Right lobe of liver (tissue), 6 donors: Measurements from ENCODE around the gene PBX4. TPM values are rescaled to one million over a fixed set of nuclear protein-coding genes. Genes with fewer than 3 reads are reported as not detected.

ENCODE experiments used
- ATAC-seq, 4 donors: fragments of 200-7000 bp; cut with Tn5 transposase; one replicate each; pipeline ENCODE4 v1.9.1; 2020; ENCODE audit warnings: mild to moderate bottlenecking in 4 of 4, moderate library complexity in 4 of 4
- DNase-seq, 3 donors: peaks; one replicate each; pipeline ENCODE4 v3.0.0-alpha.2; 2020
- H3K27ac ChIP-seq, 3 donors: fragments of 200-600 bp; one replicate each; pipeline ENCODE4 v1.8.0; 2022
- H3K27me3 ChIP-seq, 2 donors: fragments of 200-600 bp; one replicate each; pipeline ENCODE4 v1.8.0; 2022
- H3K36me3 ChIP-seq, 4 donors: fragments of 200-600 bp; sonication (generic) in 1 of 4; one replicate each; pipeline versions ENCODE4 v1.5.1 to v1.8.0; 2017 to 2022; ENCODE audit warnings: control low read depth in 1 of 4
- H3K4me1 ChIP-seq, 4 donors: fragments of 200-600 bp; sonication (generic) in 1 of 4; one replicate each; pipeline versions ENCODE4 v1.5.1 to v1.8.0; 2017 to 2022; ENCODE audit warnings: control low read depth in 1 of 4
- H3K4me3 ChIP-seq, 3 donors: fragments of 200-600 bp; one replicate each; pipeline ENCODE4 v1.8.0; 2022
- H3K9me3 ChIP-seq, 4 donors: fragments of 200-600 bp; sonication (generic) in 1 of 4; one replicate each; pipeline versions ENCODE4 v1.5.1 to v1.8.0; 2017 to 2022; ENCODE audit warnings: control low read depth in 1 of 4
- POLR2A ChIP-seq: fragments of 450-650 bp; IDR thresholded peaks from one replicate; pipeline ENCODE4 v1.6.1; 2017; ENCODE audit warnings: antibody characterized with exemption, mild to moderate bottlenecking
- WGBS: methylation state at CpG from one replicate; pipeline ENCODE4 v1.1.6; 2018; ENCODE audit warnings: low coverage, low lambda C conversion rate; ENCODE audit not compliant: insufficient coverage; ENCODE audit errors: missing lambda C conversion rate; 5-methylcytosine and 5-hydroxymethylcytosine counted together
- intact Hi-C, 2 donors: fragments of 100-400 bp; cut with DNase I; formaldehyde crosslinking; loops; one replicate each; pipeline versions ENCODE4 v1.11.2 to v1.14.1; 2022
- total RNA-seq, 6 experiments: library from RNA; depleted of rRNA in 2 of 6; stranded (reverse); fragments of >200 nt in 2 of 6; fragmentation: NEBNext Ultra II Directional in 3 of 6; extraction: Animal tissue kit (Norgen Biotek cat#: 25700) in 3 of 6; gene quantifications; one replicate each; pipeline versions ENCODE4 v1.1.0 to v1.2.4, GENCODE V29; 2016 to 2023
- TF ChIP-seq, protein P1 (sequence below), 4 donors: fragments of 200-600 bp in 3 of 4; fragments of 450-650 bp in 1 of 4; IDR thresholded peaks; one replicate each; pipeline versions ENCODE4 v1.5.1 to v1.8.0; 2016 to 2022; ENCODE audit warnings: antibody characterized with exemption in 4 of 4, mild to moderate bottlenecking in 2 of 4
- donor health status: DM: no; HTN: yes; CAD: no.
- donor health status: DM: no; HTN: no; CAD: no.
- donor health status: DM: no; HTN: no; CAD: no.
- donor health status: DM: no; HTN: yes; CAD: no.
- donor health status: DM: no; HTN: yes; CAD: no.

PBX4 gene
- total RNA-seq, 6 experiments from 2014 or later = 0.87 TPM; not detected in 5

DNA sequence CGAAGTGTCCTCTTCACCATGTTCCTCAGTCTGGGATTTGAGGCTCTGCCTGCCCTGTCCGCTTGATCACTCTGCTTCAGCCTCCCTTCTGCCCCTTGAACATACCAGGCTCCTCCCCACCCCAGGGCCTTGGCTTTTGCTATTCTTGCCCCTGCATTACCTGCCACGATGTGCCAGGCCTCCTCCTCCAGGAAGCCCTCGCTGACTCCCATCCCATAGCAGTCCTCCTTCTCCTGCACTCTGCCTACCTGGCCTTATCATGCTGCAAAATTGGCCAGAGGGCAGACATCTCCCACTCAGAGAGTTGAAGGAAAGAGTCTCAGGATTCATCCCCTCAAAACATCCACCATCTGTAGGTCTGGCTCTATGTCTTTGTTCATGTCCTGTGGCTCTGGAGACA, 87.6 kb downstream of the PBX4 start:
- no peak for DNase-seq
- Histone ChIP-seq H3K27me3 (no peaks in the 10 kb centered on the region), H3K4me1 (peaks cover 0 to 3% (median 0%) of the 10 kb centered on the region in 4 donors), H3K36me3 (peaks cover 0 to 5% (median 2%) of the 10 kb centered on the region in 4 donors), H3K4me3 (no peak overlapping the region), H3K27ac (no peak overlapping the region), H3K9me3 (no peaks in the 10 kb centered on the region)
- 80% methylated on average over 4 of the region's 4 CpGs for WGBS
- ATAC-seq = no peak
- TF ChIP-seq, protein P1, sequence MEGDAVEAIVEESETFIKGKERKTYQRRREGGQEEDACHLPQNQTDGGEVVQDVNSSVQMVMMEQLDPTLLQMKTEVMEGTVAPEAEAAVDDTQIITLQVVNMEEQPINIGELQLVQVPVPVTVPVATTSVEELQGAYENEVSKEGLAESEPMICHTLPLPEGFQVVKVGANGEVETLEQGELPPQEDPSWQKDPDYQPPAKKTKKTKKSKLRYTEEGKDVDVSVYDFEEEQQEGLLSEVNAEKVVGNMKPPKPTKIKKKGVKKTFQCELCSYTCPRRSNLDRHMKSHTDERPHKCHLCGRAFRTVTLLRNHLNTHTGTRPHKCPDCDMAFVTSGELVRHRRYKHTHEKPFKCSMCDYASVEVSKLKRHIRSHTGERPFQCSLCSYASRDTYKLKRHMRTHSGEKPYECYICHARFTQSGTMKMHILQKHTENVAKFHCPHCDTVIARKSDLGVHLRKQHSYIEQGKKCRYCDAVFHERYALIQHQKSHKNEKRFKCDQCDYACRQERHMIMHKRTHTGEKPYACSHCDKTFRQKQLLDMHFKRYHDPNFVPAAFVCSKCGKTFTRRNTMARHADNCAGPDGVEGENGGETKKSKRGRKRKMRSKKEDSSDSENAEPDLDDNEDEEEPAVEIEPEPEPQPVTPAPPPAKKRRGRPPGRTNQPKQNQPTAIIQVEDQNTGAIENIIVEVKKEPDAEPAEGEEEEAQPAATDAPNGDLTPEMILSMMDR (IDR thresholded peaks at IDR 0.05) = no peak
- TF ChIP-seq POLR2A = no peak
- intact Hi-C loops = loop anchor here (5.0 kb wide), 1 partner anchor 116 kb away; no protein-coding TSS in a partner anchor

DNA sequence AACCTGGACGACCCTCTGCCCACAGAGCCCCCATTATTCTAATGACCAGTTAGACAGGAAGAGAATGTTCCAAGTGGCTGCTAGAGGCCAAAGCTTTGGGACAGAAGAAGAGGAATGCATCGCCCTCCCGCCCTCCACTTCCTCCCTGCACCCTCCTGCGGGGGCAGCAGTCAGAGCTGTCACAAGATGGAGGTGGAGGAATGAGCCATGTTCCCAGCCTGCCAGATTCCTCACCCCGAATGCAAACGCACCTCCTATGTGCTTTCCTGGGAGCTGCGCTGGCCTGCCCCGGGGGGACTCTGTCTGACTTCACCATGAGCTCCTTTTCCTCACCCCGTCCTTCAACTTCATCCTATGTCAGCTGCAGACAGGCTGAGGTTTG, 88.1 kb downstream of the PBX4 start:
- 62% methylated on average over 5 of the region's 9 CpGs for WGBS
- Histone ChIP-seq H3K27me3 (no peaks in the 10 kb centered on the region), H3K9me3 (no peaks in the 10 kb centered on the region), H3K27ac (no peak overlapping the region), H3K4me3 (no peak overlapping the region), H3K4me1 (peaks cover 0 to 3% (median 0%) of the 10 kb centered on the region in 4 donors), H3K36me3 (peaks cover 0 to 5% (median 2%) of the 10 kb centered on the region in 4 donors)
- intact Hi-C loops = loop anchor here (5.0 kb wide), 1 partner anchor 117 kb away; no protein-coding TSS in a partner anchor
- ATAC-seq (no peak), DNase-seq (no peak)
- TF ChIP-seq, protein P1 (IDR thresholded peaks at IDR 0.05) = no peak
- TF ChIP-seq POLR2A = no peak

DNA sequence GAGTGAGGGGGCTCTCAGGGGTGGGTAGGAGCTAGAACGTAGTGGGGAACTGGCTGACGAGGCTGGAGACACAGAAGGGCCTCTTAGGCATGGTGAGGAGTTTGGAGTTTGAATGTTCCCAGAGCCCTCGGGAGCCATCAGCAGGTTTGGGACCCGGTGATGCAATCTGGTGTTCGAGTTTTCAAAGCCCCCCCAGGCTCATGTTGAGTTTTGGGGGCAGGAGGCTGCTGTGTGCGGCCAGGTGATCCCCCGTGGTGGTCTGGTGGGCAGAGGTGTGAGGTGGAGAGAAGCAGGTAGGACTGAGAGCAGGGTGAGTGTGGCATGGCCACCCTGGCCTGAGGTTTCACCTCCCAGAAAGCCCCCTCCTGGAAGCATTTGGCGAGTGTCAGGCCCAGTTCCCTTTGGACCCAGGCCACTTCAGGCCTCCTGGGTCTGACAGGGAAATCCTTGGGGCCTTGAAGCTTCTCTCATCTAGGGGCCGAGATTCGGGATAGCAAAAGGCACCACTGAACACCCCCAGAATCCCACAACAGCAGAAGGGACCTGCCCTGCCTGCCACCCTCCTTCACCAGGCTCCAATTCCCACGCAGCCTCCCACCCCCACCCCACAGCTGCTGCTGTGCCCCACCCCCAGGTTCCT, 88.6 kb downstream of the PBX4 start:
- H3K4me1 ChIP-seq = peaks cover 0 to 3% (median 0%) of the 10 kb centered on the region in 4 donors
- DNase-seq (no peak), ATAC-seq (no peak)
- no peak overlapping the region for H3K4me3 ChIP-seq
- H3K9me3 ChIP-seq = no peaks in the 10 kb centered on the region
- no peaks in the 10 kb centered on the region for H3K27me3 ChIP-seq
- no peak overlapping the region for H3K27ac ChIP-seq
- TF ChIP-seq POLR2A = no peak
- TF ChIP-seq, protein P1 (IDR thresholded peaks at IDR 0.05) = no peak
- H3K36me3 ChIP-seq = peaks cover 0 to 5% (median 2%) of the 10 kb centered on the region in 4 donors
- WGBS = 60% methylated on average over 5 of the region's 11 CpGs
- intact Hi-C loops = loop anchor here (5.0 kb wide), 1 partner anchor 117 kb away; no protein-coding TSS in a partner anchor

DNA sequence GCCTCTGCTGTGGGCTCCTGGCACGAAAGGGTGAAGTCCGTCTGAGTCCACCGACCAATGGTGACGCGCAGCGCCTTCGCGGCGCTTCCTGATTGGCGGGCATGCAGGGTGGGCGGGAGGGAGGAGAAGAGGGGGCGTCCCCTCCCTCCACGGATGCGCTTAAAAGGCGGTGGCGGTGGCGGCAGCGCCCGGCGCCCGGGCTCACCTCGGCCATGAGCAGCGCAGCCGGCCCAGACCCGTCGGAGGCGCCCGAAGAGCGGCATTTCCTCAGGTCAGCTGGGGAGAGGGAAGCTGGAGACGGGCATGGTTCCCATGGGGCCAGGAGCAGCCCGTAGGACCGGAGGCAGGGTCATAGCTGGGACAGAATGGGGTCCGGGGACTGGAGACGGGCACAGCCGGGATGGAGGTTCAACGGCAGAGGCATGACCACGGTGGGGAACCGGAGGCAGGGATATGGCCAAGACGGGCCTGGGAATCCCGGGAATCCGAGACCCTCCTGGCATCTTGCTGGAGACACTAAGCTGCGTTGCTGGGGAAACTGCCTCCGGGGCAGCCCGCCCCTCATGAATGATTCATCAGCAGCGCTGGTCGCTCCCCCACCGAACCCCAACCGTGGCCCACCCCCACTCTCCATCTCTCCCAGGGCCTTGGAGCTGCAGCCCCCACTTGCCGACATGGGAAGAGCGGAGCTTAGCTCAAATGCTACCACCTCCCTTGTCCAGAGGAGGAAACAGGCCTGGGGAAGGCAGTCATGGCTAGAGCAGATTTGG, 89.6 kb downstream of the PBX4 start, which contains the start of gene YJEFN3:
Gene YJEFN3, plus strand, starts transcription at position 191 of the 770 bp plus-strand sequence. Its CDS starts 22 bp downstream, at position 213.
- DNase-seq = no peak
- TF ChIP-seq POLR2A = no peak
- TF ChIP-seq, protein P1 (IDR thresholded peaks at IDR 0.05) = no peak
- WGBS = 50% methylated on average over 1 of the region's 50 CpGs
- Histone ChIP-seq H3K27me3 (no peaks in the 10 kb centered on the region), H3K36me3 (peaks cover 0 to 6% (median 2%) of the 10 kb centered on the region in 4 donors), H3K4me3 (no peak within 1 kb of the TSS), H3K27ac (no peak within 1 kb of the TSS), H3K9me3 (no peaks in the 10 kb centered on the region), H3K4me1 (peaks cover 0 to 3% (median 0%) of the 10 kb centered on the region in 4 donors)
- ATAC-seq = no peak
- intact Hi-C loops = no loop called here
